HEK293 (cell line): Measurements from ENCODE around the gene TTC16.

Experiments used
- CTCF ChIA-PET: fragments of 350-600 bp; formaldehyde crosslinking; extraction: SDS; loops from one replicate; lab custom pipeline; 2021; ENCODE audit warnings: antibody characterized with exemption; lab: Yijun Ruan, JAX
- POLR2A ChIA-PET: fragments of 300-600 bp; formaldehyde crosslinking; extraction: SDS; loops from one replicate; lab custom pipeline; 2020; ENCODE audit warnings: antibody characterized with exemption, inconsistent platforms; lab: Yijun Ruan, JAX
- H3K27ac ChIP-seq: fragments of 200-500 bp; sonication (Bioruptor generic); 2 replicates; pipeline ENCODE4 v1.5.1; 2014; ENCODE audit warnings: low read depth, low read length, control low read depth, inconsistent platforms; ENCODE audit errors: extremely low read depth
- H3K36me3 ChIP-seq, 2 experiments: fragments of 200-500 bp in 1 of 2; sonication (Bioruptor generic) in 1 of 2; 1 replicate in 1 of 2; 2 replicates in 1 of 2; pipeline ENCODE4 v1.5.1; 2014 to 2017; ENCODE audit warnings: inconsistent platforms in 2 of 2, low read length in 2 of 2; ENCODE audit not compliant: control insufficient read depth in 2 of 2, insufficient read depth in 1 of 2
- H3K4me1 ChIP-seq: fragments of 200-500 bp; sonication (Bioruptor generic); 2 replicates; pipeline ENCODE4 v1.5.1; 2014; ENCODE audit warnings: mild to moderate bottlenecking, low read length, inconsistent platforms; ENCODE audit not compliant: control insufficient read depth, insufficient read depth
- H3K4me3 ChIP-seq: 2 replicates; pipeline ENCODE4 v1.5.1; 2011; ENCODE audit warnings: low read depth, mild to moderate bottlenecking, control low read depth, low read length, moderate library complexity
- H3K9me3 ChIP-seq: fragments of 200-500 bp; sonication (Bioruptor generic); 2 replicates; pipeline ENCODE4 v1.5.1; 2014; ENCODE audit warnings: low read depth, low read length, inconsistent platforms; ENCODE audit not compliant: control insufficient read depth, insufficient read depth
- BCL11A ChIP-seq: fragments of 450-650 bp; formaldehyde crosslinking; IDR thresholded peaks from 2 replicates; pipeline ENCODE4 v1.5.1; 2016; ENCODE audit warnings: low read depth, missing biosample characterization, missing genetic modification characterization
- KLF9 ChIP-seq: fragments of 450-650 bp; formaldehyde crosslinking; IDR thresholded peaks from 2 replicates; pipeline ENCODE4 v1.5.1; 2016; ENCODE audit warnings: missing biosample characterization, missing genetic modification characterization, low read depth
- PRDM10 ChIP-seq: fragments of 450-650 bp; formaldehyde crosslinking; IDR thresholded peaks from 2 replicates; pipeline ENCODE4 v1.5.1; 2016; ENCODE audit warnings: missing biosample characterization, missing genetic modification characterization
- PRDM6 ChIP-seq: fragments of 450-650 bp; formaldehyde crosslinking; IDR thresholded peaks from 2 replicates; pipeline ENCODE4 v1.5.1; 2017; ENCODE audit warnings: missing biosample characterization, missing genetic modification characterization
- TCF7L2 ChIP-seq: IDR thresholded peaks from 2 replicates; pipeline ENCODE4 v1.6.1; 2011; ENCODE audit warnings: low read depth, mild to moderate bottlenecking, inconsistent platforms, low read length, moderate library complexity, borderline replicate concordance
- ZNF426 ChIP-seq: fragments of 450-650 bp; formaldehyde crosslinking; IDR thresholded peaks from 2 replicates; pipeline ENCODE4 v1.5.1; 2017; ENCODE audit warnings: missing biosample characterization, missing genetic modification characterization, mild to moderate bottlenecking, inconsistent platforms, moderate library complexity
- ZNF518A ChIP-seq: fragments of 450-650 bp; formaldehyde crosslinking; conservative IDR thresholded peaks from 2 replicates; pipeline ENCODE4 v1.5.1; 2016; ENCODE audit warnings: low read depth, missing biosample characterization, missing genetic modification characterization
- ZNF837 ChIP-seq: fragments of 450-650 bp; formaldehyde crosslinking; IDR thresholded peaks from 2 replicates; pipeline ENCODE4 v1.5.1; 2016; ENCODE audit warnings: missing biosample characterization, missing genetic modification characterization

Gene TTC16

GRCh38 chr9:127744398-127745110 is 28.7 kb downstream of the TTC16 start:
- no peaks in the 10 kb centered on the region for H3K9me3 ChIP-seq
- CTCF ChIA-PET = interaction anchor here (0.6 to 1.0 kb wide), 4 partner anchors 10 to 176 kb away, joined by 3 to 4 read pairs (median 3); partner anchors contain the start of gene TOR2A
- H3K4me3 ChIP-seq = no peak overlapping the region
- H3K4me1 ChIP-seq = no peaks in the 10 kb centered on the region
- TF ChIP-seq TCF7L2 (no peak), ZNF426 (tag by site-specific recombination) (no peak), KLF9 (no peak), ZNF518A (tag by site-specific recombination) (no peak), PRDM6 (tag by site-specific recombination) (no peak), ZNF837 (tag by site-specific recombination) (no peak)
- TF ChIP-seq, all 188 proteins: peak for 0
- POLR2A ChIA-PET = no interaction called here
- Histone ChIP-seq H3K27ac (no peak overlapping the region), H3K36me3 (no peaks in the 10 kb centered on the region)

- Histone ChIP-seq H3K4me1 (no peaks in the 10 kb centered on the region), H3K9me3 (no peaks in the 10 kb centered on the region), H3K27ac (no peak overlapping the region), H3K4me3 (no peak overlapping the region), H3K36me3 (no peaks in the 10 kb centered on the region)
- ChIA-PET CTCF (interaction anchor here (0.9 to 1.9 kb wide), 4 partner anchors 9 to 158 kb away, joined by 3 to 8 read pairs (median 4); partner anchors contain the start of gene TOR2A), POLR2A (no interaction called here)
- TF ChIP-seq BCL11A (tag by site-specific recombination) = no peak
- peak; percentile 82 for TF ChIP-seq PRDM10 (tag by site-specific recombination)
Measured at GRCh38 chr9:127746959-127747569, 31.2 kb downstream of the TTC16 start.
